HG03095 (cell line): ENCODE results near the gene TNMD.
"Not testable (repeated sequence)": the region's sequence is repeated elsewhere in the genome, so short reads cannot be mapped to it uniquely, and the experiment has no call there.

Experiments used
- ATAC-seq: cut with Tn5 transposase; IDR thresholded peaks from one replicate; pipeline ENCODE4 v1.9.1; 2021; ENCODE audit warnings: moderate library complexity; ENCODE audit not compliant: unreplicated experiment

TNMD gene

GRCh38 chrX:100584611-100585010, at the start of gene TNMD:
TNMD (plus strand) TSS chrX:100584936; CDS start chrX:100585019, 83 bp downstream.
- ATAC-seq, result no peak

DNA sequence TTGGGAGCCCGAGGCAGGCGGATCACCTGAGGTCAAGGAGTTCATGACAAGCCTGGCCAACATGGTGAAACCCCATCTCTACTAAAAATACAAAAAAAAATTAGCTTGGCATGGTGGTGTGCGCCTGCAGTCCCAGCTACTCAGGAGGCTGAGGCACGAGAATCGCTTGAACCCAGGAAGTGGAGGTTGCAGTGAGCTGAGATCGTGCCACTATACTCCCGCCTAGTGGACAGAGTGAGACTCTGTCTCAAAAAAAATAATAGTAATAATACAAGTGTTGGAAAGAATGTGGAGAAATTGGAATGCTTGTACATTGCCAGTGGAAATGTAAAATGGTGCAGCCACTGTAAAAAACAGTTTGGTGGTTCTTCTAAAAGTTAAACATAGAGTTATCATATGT, 19.2 kb upstream of the TNMD start:
- not testable (repeated sequence) for ATAC-seq

DNA sequence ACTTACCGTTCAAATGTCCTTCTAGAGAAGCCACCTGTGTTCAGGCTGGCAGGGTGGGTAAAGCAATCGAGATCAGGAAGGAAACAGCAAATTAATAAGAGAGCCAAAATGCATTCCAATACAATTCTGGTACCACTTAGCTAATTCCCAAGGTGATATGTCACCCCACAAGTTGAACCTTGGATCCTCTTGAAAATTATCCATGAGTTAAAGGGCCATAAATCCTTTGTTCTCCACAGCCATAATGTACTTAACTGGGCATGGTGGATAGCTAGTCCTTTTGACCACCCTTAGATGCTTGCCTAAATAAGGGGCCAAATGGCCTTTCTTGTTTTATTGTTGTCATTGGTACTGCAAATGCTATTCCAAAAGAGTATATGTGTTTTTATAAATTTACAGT, 2.0 kb downstream of the TNMD start:
- no peak for ATAC-seq

DNA sequence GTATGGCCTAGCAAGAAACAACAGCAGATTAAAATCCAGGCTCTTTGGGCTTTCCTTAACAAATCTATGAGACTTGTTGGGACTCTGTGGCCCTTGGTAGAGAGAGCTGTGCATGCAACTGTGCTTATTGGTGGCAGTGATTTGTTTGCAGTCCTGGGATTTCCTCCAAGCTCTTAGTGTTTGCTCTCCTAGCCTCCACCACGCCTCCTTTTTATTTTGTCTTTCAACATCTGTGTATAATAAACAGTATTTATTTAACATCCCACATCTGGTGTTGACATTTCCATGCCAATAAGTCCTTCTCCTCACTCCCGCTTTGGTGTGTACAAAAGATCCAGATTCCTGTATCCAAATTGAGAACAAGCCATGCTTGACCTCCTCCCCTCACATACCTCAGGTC, 3.1 kb downstream of the TNMD start:
- no peak for ATAC-seq

GRCh38 chrX:100591256-100592051, 6.7 kb downstream of the TNMD start:
- ATAC-seq, result no peak

DNA sequence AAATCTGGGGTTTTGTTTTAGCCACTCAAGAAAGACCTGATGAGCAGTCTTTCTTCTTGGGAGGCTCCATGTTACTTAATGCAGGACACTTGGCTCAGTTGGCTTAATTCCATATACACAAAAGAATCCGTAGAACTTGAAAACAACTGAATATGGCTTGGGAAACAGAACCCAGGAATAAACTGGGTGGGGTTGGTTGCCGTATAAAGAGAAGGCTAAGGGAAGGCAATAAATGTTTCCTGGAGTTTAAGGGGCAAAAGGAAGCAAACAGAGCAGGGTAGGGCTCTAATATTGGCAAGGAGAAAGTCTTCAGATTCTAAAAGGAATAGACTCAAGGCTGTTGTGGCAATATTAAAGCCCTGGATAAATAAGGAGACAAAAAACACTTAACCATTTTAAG, 8.4 kb downstream of the TNMD start:
- ATAC-seq, result no peak

DNA sequence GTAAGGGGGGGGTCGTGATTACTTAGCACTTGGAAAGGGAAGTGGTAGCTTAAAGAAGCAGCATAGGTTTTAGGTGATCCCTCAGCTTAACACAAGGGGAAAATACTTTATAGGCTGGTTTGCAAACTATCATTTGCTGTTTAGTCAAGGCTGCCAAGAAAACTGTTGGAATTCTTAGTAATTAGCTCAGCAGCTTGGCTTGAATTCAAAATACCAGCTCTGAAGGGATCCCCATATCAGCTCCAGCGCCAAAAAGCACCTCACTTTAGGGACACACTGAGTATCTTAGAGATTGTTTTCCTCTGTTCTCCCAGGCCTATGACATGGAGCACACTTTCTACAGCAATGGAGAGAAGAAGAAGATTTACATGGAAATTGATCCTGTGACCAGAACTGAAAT, 8.8 kb downstream of the TNMD start:
- ATAC-seq, result no peak

GRCh38 chrX:100596601-100597000, 11.9 kb downstream of the TNMD start:
- ATAC-seq, result no peak

DNA sequence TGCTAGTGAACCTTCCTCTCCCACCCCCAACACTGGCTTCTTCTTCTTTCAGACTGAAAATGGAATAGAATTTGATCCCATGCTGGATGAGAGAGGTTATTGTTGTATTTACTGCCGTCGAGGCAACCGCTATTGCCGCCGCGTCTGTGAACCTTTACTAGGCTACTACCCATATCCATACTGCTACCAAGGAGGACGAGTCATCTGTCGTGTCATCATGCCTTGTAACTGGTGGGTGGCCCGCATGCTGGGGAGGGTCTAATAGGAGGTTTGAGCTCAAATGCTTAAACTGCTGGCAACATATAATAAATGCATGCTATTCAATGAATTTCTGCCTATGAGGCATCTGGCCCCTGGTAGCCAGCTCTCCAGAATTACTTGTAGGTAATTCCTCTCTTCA, 14.7 kb downstream of the TNMD start:
- no peak for ATAC-seq

- ATAC-seq, result no peak
Measured at GRCh38 chrX:100600340-100600739, 15.6 kb downstream of the TNMD start.

GRCh38 chrX:100600758-100601157, 16.0 kb downstream of the TNMD start:
- no peak for ATAC-seq

DNA sequence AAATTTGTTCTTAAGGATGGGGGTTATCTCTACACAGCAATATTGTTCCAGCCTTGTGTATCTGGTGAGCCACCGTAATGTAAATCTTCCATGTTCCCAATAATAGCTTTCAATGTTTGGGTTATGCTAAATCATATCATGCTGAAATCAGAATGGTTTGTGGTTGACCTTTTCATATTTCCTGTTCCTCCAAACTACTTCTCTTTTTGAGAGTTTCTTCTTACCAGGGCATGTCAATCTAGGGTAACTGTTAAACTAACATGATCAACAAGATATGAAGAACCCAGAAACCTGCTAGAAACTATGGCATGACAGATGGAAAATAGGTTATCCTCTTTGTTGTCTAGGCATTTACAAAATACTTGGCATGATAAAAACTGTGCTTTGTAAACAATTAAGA, 22.0 kb downstream of the TNMD start:
- no peak for ATAC-seq

DNA sequence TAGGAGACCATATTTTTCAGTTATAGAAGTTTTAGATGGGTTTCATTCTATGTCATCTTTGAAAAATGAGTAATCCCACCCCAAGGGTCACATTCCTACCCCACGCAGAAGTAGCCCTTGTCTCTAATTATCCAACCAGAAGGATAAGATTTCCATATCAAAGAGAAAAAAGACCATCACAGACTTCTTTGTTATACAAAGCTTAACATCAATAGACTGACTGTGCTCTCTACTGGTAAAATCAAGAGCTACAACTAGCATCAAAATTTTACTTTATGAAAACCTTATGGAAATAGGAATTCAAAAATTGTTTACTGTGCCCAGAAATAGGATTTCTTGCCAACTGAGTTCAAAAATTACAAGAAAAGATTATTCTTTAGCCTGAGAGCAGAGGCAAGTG, 24.9 kb downstream of the TNMD start:
- no peak for ATAC-seq

GRCh38 chrX:100611951-100612350, 27.2 kb downstream of the TNMD start:
- ATAC-seq, result no peak

GRCh38 chrX:100615005-100615404, 30.3 kb downstream of the TNMD start:
- ATAC-seq, result peak; percentile 98

- ATAC-seq, result no peak
Measured at GRCh38 chrX:100623001-100623400, 38.3 kb downstream of the TNMD start.

DNA sequence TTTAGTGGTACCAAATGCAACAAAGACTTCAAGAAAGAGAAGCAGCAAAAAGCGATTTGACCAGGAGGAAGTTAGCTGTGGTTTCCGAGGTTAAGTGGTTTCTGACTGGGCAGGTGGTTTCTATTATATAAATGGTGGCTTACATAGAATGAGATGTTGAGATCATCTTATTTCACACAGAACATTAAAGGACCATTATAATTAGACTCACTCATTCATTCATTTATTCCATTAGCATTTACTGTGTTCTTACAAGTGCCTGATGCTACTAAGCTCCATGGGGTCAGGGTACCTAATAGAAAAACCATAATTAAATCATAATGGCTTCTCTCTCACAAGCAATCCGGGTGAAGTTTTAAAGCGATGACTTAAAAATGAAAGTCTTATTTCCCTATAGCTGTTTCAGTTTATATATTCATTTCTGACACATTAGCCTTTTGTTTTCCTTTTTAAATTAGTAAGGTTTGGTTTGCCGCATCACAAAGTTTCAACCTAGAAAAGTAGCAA, 41.3 kb downstream of the TNMD start:
- peak; percentile 97 for ATAC-seq

GRCh38 chrX:100635040-100635439, 50.3 kb downstream of the TNMD start:
- ATAC-seq, result no peak

DNA sequence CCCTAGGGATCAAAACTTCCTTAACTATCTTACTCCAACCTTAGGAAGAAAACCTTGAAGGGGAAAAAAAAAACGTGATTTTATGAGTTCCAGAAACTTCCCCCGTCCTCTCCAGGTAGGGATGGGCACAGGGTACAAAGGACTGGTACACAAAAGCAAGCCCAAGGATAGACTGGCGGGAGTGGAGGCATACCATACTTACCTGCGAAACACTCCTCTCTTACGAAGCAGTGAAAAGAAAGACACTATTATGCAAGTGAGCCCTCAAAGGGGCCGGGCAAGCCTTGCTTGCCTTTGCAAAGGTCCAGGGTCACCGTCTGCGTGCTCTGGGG, 51.2 kb downstream of the TNMD start:
- no peak for ATAC-seq

DNA sequence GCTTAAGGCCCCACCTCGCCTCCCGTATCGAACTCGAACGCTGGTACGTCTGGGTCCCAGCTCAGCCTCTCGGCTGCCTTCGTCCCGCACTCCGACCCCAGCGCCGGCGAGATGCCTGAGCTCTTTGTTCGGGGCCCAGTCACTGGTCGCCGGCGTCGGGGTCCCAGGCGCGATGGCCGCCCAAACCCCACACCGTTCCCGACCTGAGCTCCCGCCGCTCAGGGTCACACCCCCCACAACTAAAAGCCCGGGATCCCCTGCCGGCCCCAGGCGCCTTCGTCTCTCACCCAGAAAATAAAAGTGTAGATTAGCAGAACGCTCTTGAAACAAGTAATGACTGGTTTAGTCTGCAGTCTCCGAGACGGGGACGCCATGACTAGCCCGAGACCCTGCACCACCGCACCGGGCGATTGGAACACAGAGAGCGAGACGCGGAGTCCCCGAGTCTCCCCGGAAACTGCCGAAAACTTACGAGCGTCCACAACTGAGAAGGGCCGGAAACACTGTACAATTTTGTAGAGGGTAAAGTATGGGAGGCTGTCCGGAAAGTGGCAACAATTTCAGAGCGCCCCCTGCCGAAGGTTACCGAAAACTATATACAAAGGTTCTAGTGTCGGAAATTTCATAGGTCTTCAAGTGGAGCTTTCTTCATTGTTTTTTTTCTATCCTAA, 51.7 kb downstream of the TNMD start, which contains the start of gene TSPAN6:
TSPAN6 (minus strand) TSS at position 486 of the 671 bp plus-strand sequence; CDS start at position 374, 112 bp downstream.
- peak; percentile 90 for ATAC-seq

GRCh38 chrX:100642290-100642689, 57.6 kb downstream of the TNMD start:
- no peak for ATAC-seq

GRCh38 chrX:100643212-100643611, 58.5 kb downstream of the TNMD start:
- no peak for ATAC-seq
